Karpas-422 (cell line): ENCODE measurements around the gene SLC24A3. TPM values are rescaled to one million over a fixed set of nuclear protein-coding genes. Genes with fewer than 3 reads are reported as not detected.
"Not testable (repeated sequence)": the region's sequence is repeated elsewhere in the genome, so short reads cannot be mapped to it uniquely, and the experiment has no call there.

Experiments
- DNase-seq: peaks from one replicate; pipeline ENCODE4 v3.0.0-alpha.2; 2015
- H2AFZ ChIP-seq: fragments of 200-600 bp; sonication (generic); 2 replicates; pipeline ENCODE4 v1.6.1; 2014; ENCODE audit warnings: antibody characterized with exemption, low read length, mixed read lengths
- H3K27ac ChIP-seq: fragments of 200-600 bp; sonication (generic); 2 replicates; pipeline ENCODE4 v1.5.1; 2014; ENCODE audit warnings: mild to moderate bottlenecking, low read length, moderate library complexity
- H3K27me3 ChIP-seq: fragments of 200-600 bp; sonication (generic); 2 replicates; pipeline ENCODE4 v1.6.1; 2014; ENCODE audit warnings: low read length, mixed read lengths
- H3K36me3 ChIP-seq: fragments of 200-600 bp; sonication (generic); 2 replicates; pipeline ENCODE4 v1.6.1; 2014; ENCODE audit warnings: low read length, mixed read lengths; ENCODE audit not compliant: insufficient read depth
- H3K4me1 ChIP-seq: fragments of 200-600 bp; sonication (generic); 2 replicates; pipeline ENCODE4 v1.6.1; 2014; ENCODE audit warnings: mild to moderate bottlenecking, low read length, mixed read lengths
- H3K4me2 ChIP-seq: fragments of 200-600 bp; sonication (generic); 2 replicates; pipeline ENCODE4 v1.6.1; 2014; ENCODE audit warnings: low read length, low read depth, mild to moderate bottlenecking; ENCODE audit not compliant: poor library complexity, severe bottlenecking
- H3K4me3 ChIP-seq: fragments of 200-600 bp; sonication (generic); 2 replicates; pipeline ENCODE4 v1.5.1; 2014; ENCODE audit warnings: mild to moderate bottlenecking, antibody characterized with exemption, low read length, mixed read lengths
- H3K79me2 ChIP-seq: fragments of 200-600 bp; sonication (generic); 2 replicates; pipeline ENCODE4 v1.6.1; 2014; ENCODE audit warnings: mild to moderate bottlenecking, low read length, mixed read lengths
- H3K9ac ChIP-seq: fragments of 200-600 bp; sonication (generic); 2 replicates; pipeline ENCODE4 v1.6.0; 2014; ENCODE audit warnings: low read length
- H3K9me2 ChIP-seq: fragments of 200-600 bp; sonication (generic), shearing (Covaris generic); replicated peaks from 2 replicates; pipeline ENCODE4 v1.6.0; 2014; ENCODE audit warnings: mild to moderate bottlenecking, low read length, moderate library complexity; ENCODE audit not compliant: insufficient read depth
- H3K9me3 ChIP-seq: fragments of 300-700, 200-600 bp; sonication (generic); 2 replicates; pipeline ENCODE4 v1.6.1; 2014; ENCODE audit warnings: low read length, mixed read lengths
- H4K20me1 ChIP-seq: fragments of 200-600 bp; sonication (generic); 2 replicates; pipeline ENCODE4 v1.6.1; 2014; ENCODE audit warnings: mild to moderate bottlenecking, antibody characterized with exemption, low read length, low read depth; ENCODE audit not compliant: insufficient read depth
- total RNA-seq: library from RNA; depleted of rRNA; stranded (reverse); fragments of >200 nt; shearing (Covaris generic); gene quantifications from 2 replicates; pipeline ENCODE4 v1.2.3, GENCODE V29; 2014; ENCODE audit warnings: low replicate concordance

SLC24A3 gene
- total RNA-seq, 1 experiment from 2014 or later = not detected

GRCh38 chr20:19670829-19671228, 458.4 kb downstream of the SLC24A3 start:
- H3K79me2 ChIP-seq = no peaks in the 10 kb centered on the region
- DNase-seq = no peak
- no peak overlapping the region for H3K4me2 ChIP-seq

GRCh38 chr20:19671374-19671773, 458.9 kb downstream of the SLC24A3 start:
- H4K20me1 ChIP-seq = no peaks in the 10 kb centered on the region
- no peaks in the 10 kb centered on the region for H3K9me2 ChIP-seq
- no peaks in the 10 kb centered on the region for H3K36me3 ChIP-seq
- H2AFZ ChIP-seq = no peak overlapping the region
- H3K27me3 ChIP-seq = no peaks in the 10 kb centered on the region
- no peak for DNase-seq
- H3K27ac ChIP-seq = no peak overlapping the region
- H3K79me2 ChIP-seq = no peaks in the 10 kb centered on the region
- H3K4me1 ChIP-seq = no peaks in the 10 kb centered on the region
- H3K9ac ChIP-seq = no peak overlapping the region
- no peak overlapping the region for H3K4me2 ChIP-seq
- H3K9me3 ChIP-seq = no peaks in the 10 kb centered on the region
- no peak overlapping the region for H3K4me3 ChIP-seq

More at GRCh38 chr20:19670829-19671228, 458.4 kb downstream of the SLC24A3 start:
- no peaks in the 10 kb centered on the region for H3K9me2 ChIP-seq
- no peaks in the 10 kb centered on the region for H4K20me1 ChIP-seq
- H3K4me1 ChIP-seq = no peaks in the 10 kb centered on the region
- no peak overlapping the region for H3K9ac ChIP-seq
- H2AFZ ChIP-seq = no peak overlapping the region
- H3K27me3 ChIP-seq = no peaks in the 10 kb centered on the region
- no peaks in the 10 kb centered on the region for H3K36me3 ChIP-seq
- H3K9me3 ChIP-seq = no peaks in the 10 kb centered on the region
- no peak overlapping the region for H3K4me3 ChIP-seq
- H3K27ac ChIP-seq = no peak overlapping the region

DNA sequence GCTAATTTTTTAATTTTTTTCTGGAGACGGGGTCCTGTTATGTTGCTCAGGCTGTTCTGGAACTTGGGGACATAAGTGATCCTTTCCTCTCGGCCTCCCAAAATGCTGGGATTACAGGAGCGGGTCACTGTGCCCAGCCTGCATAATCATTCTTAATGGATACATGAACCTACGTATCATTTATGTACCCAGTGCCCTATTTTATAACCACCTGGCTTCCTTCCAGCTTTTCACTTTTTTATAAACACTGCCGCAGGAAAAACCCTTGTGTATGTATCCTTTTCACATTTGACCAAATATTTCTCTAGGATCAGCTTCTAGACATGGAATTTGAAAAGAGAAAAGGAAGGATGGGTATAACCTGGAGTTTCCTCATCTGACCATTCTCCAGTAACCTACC, 460.1 kb downstream of the SLC24A3 start:
- H3K79me2 ChIP-seq = no peaks in the 10 kb centered on the region
- DNase-seq = no peak
- no peaks in the 10 kb centered on the region for H3K27me3 ChIP-seq
- no peak overlapping the region for H3K4me3 ChIP-seq
- H2AFZ ChIP-seq = no peak overlapping the region
- no peaks in the 10 kb centered on the region for H3K4me1 ChIP-seq
- no peaks in the 10 kb centered on the region for H4K20me1 ChIP-seq
- no peaks in the 10 kb centered on the region for H3K36me3 ChIP-seq
- no peaks in the 10 kb centered on the region for H3K9me3 ChIP-seq
- H3K9me2 ChIP-seq = no peaks in the 10 kb centered on the region
- no peak overlapping the region for H3K27ac ChIP-seq
- no peak overlapping the region for H3K4me2 ChIP-seq
- H3K9ac ChIP-seq = no peak overlapping the region

DNA sequence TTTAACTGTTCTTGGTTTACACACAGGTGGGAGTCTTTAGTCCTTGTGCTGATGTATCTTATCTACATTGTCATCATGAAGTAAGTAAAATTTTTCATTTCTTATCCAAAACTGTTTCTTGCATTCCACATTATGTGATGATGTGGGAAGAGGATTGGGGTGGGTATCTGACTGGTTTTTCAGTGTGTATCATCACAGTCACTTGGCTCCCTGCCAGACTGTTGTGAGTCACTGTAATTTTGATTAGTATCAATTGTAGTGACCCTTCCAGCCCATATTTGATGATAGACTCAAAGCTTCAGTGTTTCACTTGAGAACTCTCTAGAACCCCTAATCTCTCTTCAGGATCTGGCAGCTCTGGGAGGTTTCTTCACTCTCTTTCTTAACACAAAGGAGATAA, 461.1 kb downstream of the SLC24A3 start:
- Histone ChIP-seq H3K9ac (no peak overlapping the region), H3K27me3 (no peaks in the 10 kb centered on the region), H2AFZ (no peak overlapping the region), H3K27ac (no peak overlapping the region), H3K9me2 (no peaks in the 10 kb centered on the region), H3K36me3 (no peaks in the 10 kb centered on the region), H3K9me3 (no peaks in the 10 kb centered on the region), H3K79me2 (no peaks in the 10 kb centered on the region), H4K20me1 (no peaks in the 10 kb centered on the region), H3K4me3 (no peak overlapping the region), H3K4me2 (no peak overlapping the region), H3K4me1 (no peaks in the 10 kb centered on the region)
- no peak for DNase-seq

DNA sequence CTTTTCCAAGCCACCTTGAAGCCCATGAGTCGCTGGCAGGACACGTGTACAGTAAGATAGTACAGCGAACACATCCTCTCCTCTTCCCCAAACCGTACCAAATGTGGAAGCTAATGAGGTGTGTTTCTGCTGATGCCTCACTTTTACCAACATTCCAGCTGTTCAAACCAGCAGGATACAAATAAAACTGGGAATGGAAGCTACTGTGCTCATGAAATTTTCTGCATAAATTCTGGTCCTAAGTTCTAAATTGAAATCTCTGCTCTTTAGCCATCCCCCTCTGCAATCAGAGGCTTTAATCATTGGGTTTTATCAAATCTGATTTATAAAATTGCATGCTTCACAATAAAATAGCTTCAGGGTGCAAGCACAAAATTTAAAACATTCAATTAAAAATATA, 463.8 kb downstream of the SLC24A3 start:
- no peaks in the 10 kb centered on the region for H3K79me2 ChIP-seq
- no peak overlapping the region for H3K9ac ChIP-seq
- H3K27me3 ChIP-seq = no peaks in the 10 kb centered on the region
- H3K4me2 ChIP-seq = no peak overlapping the region
- no peaks in the 10 kb centered on the region for H3K4me1 ChIP-seq
- no peak for DNase-seq
- H2AFZ ChIP-seq = no peak overlapping the region
- H3K27ac ChIP-seq = no peak overlapping the region
- no peaks in the 10 kb centered on the region for H3K9me3 ChIP-seq
- H3K36me3 ChIP-seq = no peaks in the 10 kb centered on the region
- H4K20me1 ChIP-seq = no peaks in the 10 kb centered on the region
- H3K4me3 ChIP-seq = no peak overlapping the region
- H3K9me2 ChIP-seq = no peaks in the 10 kb centered on the region

GRCh38 chr20:19677336-19677735, 464.9 kb downstream of the SLC24A3 start:
- Histone ChIP-seq H3K4me1 (no peaks in the 10 kb centered on the region), H3K27ac (no peak overlapping the region), H2AFZ (no peak overlapping the region), H3K27me3 (no peaks in the 10 kb centered on the region), H4K20me1 (no peaks in the 10 kb centered on the region), H3K9ac (no peak overlapping the region), H3K4me2 (no peak overlapping the region), H3K4me3 (no peak overlapping the region), H3K36me3 (no peaks in the 10 kb centered on the region), H3K9me2 (no peaks in the 10 kb centered on the region), H3K9me3 (no peaks in the 10 kb centered on the region), H3K79me2 (no peaks in the 10 kb centered on the region)
- DNase-seq = no peak

- not testable (repeated sequence) for H2AFZ ChIP-seq, H3K36me3 ChIP-seq, H3K27me3 ChIP-seq, H3K4me3 ChIP-seq, H4K20me1 ChIP-seq, H3K9me2 ChIP-seq, H3K4me1 ChIP-seq, DNase-seq, H3K27ac ChIP-seq, H3K4me2 ChIP-seq, H3K79me2 ChIP-seq, H3K9me3 ChIP-seq, H3K9ac ChIP-seq
Measured at GRCh38 chr20:19678591-19678990, 466.1 kb downstream of the SLC24A3 start.

DNA sequence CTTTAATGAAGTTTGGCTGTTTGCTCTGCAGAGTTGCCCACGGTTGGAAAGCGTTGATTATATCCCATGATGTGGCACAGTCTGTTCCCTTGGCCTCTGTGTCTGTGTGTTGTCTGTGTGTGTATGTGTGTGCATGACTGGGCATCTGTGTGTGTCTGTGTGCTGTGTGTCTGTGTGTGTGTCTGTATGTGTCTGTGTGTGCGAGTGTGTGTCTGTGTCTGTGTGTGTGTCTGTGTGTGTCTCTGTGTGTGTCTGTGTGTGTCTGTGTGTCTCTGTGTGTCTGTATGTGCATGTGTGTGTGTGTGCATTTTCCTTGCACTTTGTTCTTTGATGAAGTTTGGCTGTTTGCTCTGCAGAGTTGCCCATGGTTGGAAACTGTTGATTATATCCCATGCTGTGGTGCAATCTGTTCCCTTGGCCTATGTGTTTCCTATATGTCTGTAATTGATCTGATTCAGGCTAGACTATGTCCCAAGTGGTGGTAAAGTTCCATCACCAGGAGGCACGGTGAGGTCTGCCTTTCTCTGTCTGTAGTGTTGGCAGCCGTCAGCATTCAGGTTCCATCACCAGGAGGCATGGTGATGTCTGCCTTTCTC, 467.6 kb downstream of the SLC24A3 start:
- no peak overlapping the region for H3K4me2 ChIP-seq
- H3K9ac ChIP-seq = no peak overlapping the region
- H3K79me2 ChIP-seq = no peaks in the 10 kb centered on the region
- no peak overlapping the region for H2AFZ ChIP-seq
- H3K27ac ChIP-seq = no peak overlapping the region
- H3K9me3 ChIP-seq = no peaks in the 10 kb centered on the region
- no peaks in the 10 kb centered on the region for H3K9me2 ChIP-seq
- DNase-seq = no peak
- no peak overlapping the region for H3K4me3 ChIP-seq
- H3K36me3 ChIP-seq = no peaks in the 10 kb centered on the region
- no peaks in the 10 kb centered on the region for H4K20me1 ChIP-seq
- H3K27me3 ChIP-seq = no peaks in the 10 kb centered on the region
- no peaks in the 10 kb centered on the region for H3K4me1 ChIP-seq

- Histone ChIP-seq H3K36me3 (no peaks in the 10 kb centered on the region), H2AFZ (no peak overlapping the region), H3K9me2 (no peaks in the 10 kb centered on the region), H3K27me3 (no peaks in the 10 kb centered on the region), H3K4me2 (no peak overlapping the region), H3K27ac (no peak overlapping the region), H4K20me1 (no peaks in the 10 kb centered on the region), H3K4me1 (no peaks in the 10 kb centered on the region), H3K9ac (no peak overlapping the region), H3K4me3 (no peak overlapping the region), H3K9me3 (no peaks in the 10 kb centered on the region), H3K79me2 (no peaks in the 10 kb centered on the region)
- no peak for DNase-seq
Measured at GRCh38 chr20:19682249-19682648, 469.8 kb downstream of the SLC24A3 start.
